Mesenchymal stem cell (in vitro differentiated cells and primary cell): ENCODE measurements around the gene WSCD2.

Experiments
- DNase-seq: peaks from one replicate; pipeline ENCODE4 v3.0.0-alpha.2; 2013
- H2AFZ ChIP-seq: one replicate; pipeline ENCODE4 v1.6.1; 2013; ENCODE audit warnings: low read depth, mild to moderate bottlenecking, control low read depth, inconsistent platforms, low read length, moderate library complexity
- H2AK5ac ChIP-seq: 2 replicates; pipeline ENCODE4 v1.6.1; 2013; ENCODE audit warnings: low read length, moderate library complexity, mild to moderate bottlenecking, inconsistent platforms; ENCODE audit not compliant: severe bottlenecking
- H2BK120ac ChIP-seq: one replicate; pipeline ENCODE4 v1.6.1; 2013; ENCODE audit warnings: low read depth, mild to moderate bottlenecking, inconsistent platforms, low read length, moderate library complexity
- H2BK12ac ChIP-seq, 2 experiments: one replicate each; pipeline ENCODE4 v1.6.1; 2013; ENCODE audit warnings: inconsistent platforms in 2 of 2, low read length in 2 of 2, mild to moderate bottlenecking in 2 of 2, moderate library complexity in 2 of 2, control low read depth in 1 of 2
- H2BK15ac ChIP-seq: one replicate; pipeline ENCODE4 v1.6.1; 2013; ENCODE audit warnings: mild to moderate bottlenecking, low read depth, inconsistent platforms; ENCODE audit not compliant: poor library complexity, severe bottlenecking
- H2BK5ac ChIP-seq: 2 replicates; pipeline ENCODE4 v1.6.1; 2013; ENCODE audit warnings: low read depth, mild to moderate bottlenecking, low read length, control low read depth, inconsistent platforms; ENCODE audit not compliant: poor library complexity, severe bottlenecking
- H3K14ac ChIP-seq, 2 experiments: one replicate each; pipeline ENCODE4 v1.6.1; 2013; ENCODE audit warnings: inconsistent platforms in 2 of 2, low read length in 2 of 2, control low read depth in 1 of 2, mild to moderate bottlenecking in 1 of 2, moderate library complexity in 1 of 2
- H3K18ac ChIP-seq, 2 experiments: one replicate each; pipeline ENCODE4 v1.6.1; 2013; ENCODE audit warnings: inconsistent platforms in 2 of 2, low read length in 2 of 2, control low read depth in 1 of 2, low read depth in 1 of 2, mild to moderate bottlenecking in 1 of 2
- H3K23ac ChIP-seq, 2 experiments: one replicate each; pipeline ENCODE4 v1.6.1; 2013; ENCODE audit warnings: inconsistent platforms in 2 of 2, low read length in 2 of 2, mild to moderate bottlenecking in 2 of 2, moderate library complexity in 2 of 2, control low read depth in 1 of 2
- H3K27ac ChIP-seq: 2 replicates; pipeline ENCODE4 v1.5.1; 2013; ENCODE audit warnings: mild to moderate bottlenecking, moderate library complexity, low read length, control low read depth, inconsistent platforms; ENCODE audit not compliant: poor library complexity, severe bottlenecking
- H3K27me3 ChIP-seq, 2 experiments: 2 replicates each; pipeline versions ENCODE4 v1.6.1 to v1.7.0; 2013; ENCODE audit warnings: low read length in 2 of 2, mild to moderate bottlenecking in 2 of 2, moderate library complexity in 2 of 2, control low read depth in 1 of 2, inconsistent platforms in 1 of 2; ENCODE audit not compliant: control insufficient read depth in 1 of 2, insufficient read depth in 1 of 2
- H3K36me3 ChIP-seq, 2 experiments: 2 replicates each; pipeline versions ENCODE4 v1.6.1 to v1.7.0; 2013; ENCODE audit warnings: low read length in 2 of 2, control low read depth in 1 of 2, inconsistent platforms in 1 of 2, low read depth in 1 of 2, mild to moderate bottlenecking in 1 of 2; ENCODE audit not compliant: insufficient read depth in 2 of 2, control insufficient read depth in 1 of 2
- H3K4ac ChIP-seq, 2 experiments: one replicate each; pipeline ENCODE4 v1.6.1; 2013; ENCODE audit warnings: inconsistent platforms in 2 of 2, low read length in 2 of 2, mild to moderate bottlenecking in 2 of 2, moderate library complexity in 2 of 2, control low read depth in 1 of 2, low read depth in 1 of 2
- H3K4me1 ChIP-seq: 2 replicates; pipeline ENCODE4 v1.6.1; 2013; ENCODE audit warnings: low read depth, low read length, control low read depth; ENCODE audit not compliant: control insufficient read depth, insufficient read depth
- H3K4me2 ChIP-seq: 2 replicates; pipeline ENCODE4 v1.6.1; 2013; ENCODE audit warnings: low read length, mild to moderate bottlenecking, inconsistent platforms; ENCODE audit not compliant: poor library complexity, severe bottlenecking
- H3K4me3 ChIP-seq, 2 experiments: 2 replicates each; pipeline versions ENCODE4 v1.5.1 to v1.7.0; 2013; ENCODE audit warnings: low read length in 2 of 2, mild to moderate bottlenecking in 2 of 2, control low read depth in 1 of 2, low read depth in 1 of 2; ENCODE audit not compliant: insufficient read depth in 1 of 2
- H3K79me1 ChIP-seq: replicated peaks from 2 replicates; pipeline ENCODE4 v1.6.1; 2013; ENCODE audit warnings: mild to moderate bottlenecking, control low read depth, low read length, inconsistent platforms; ENCODE audit not compliant: poor library complexity, severe bottlenecking
- H3K9ac ChIP-seq: 2 replicates; pipeline ENCODE4 v1.7.0; 2013; ENCODE audit warnings: mild to moderate bottlenecking, low read length, moderate library complexity
- H3K9me3 ChIP-seq: 2 replicates; pipeline ENCODE4 v1.7.0; 2013; ENCODE audit warnings: mild to moderate bottlenecking, low read length; ENCODE audit not compliant: control insufficient read depth
- H4K8ac ChIP-seq: one replicate; pipeline ENCODE4 v1.6.1; 2013; ENCODE audit warnings: inconsistent platforms, mild to moderate bottlenecking, low read length, moderate library complexity
- H4K91ac ChIP-seq: one replicate; pipeline ENCODE4 v1.6.1; 2013; ENCODE audit warnings: mild to moderate bottlenecking, low read length, inconsistent platforms
- WGBS: methylation state at CpG from one replicate; pipeline ENCODE4 v1.1.7; 2013; ENCODE audit warnings: mixed read lengths; 5-methylcytosine and 5-hydroxymethylcytosine counted together

Gene WSCD2

DNA sequence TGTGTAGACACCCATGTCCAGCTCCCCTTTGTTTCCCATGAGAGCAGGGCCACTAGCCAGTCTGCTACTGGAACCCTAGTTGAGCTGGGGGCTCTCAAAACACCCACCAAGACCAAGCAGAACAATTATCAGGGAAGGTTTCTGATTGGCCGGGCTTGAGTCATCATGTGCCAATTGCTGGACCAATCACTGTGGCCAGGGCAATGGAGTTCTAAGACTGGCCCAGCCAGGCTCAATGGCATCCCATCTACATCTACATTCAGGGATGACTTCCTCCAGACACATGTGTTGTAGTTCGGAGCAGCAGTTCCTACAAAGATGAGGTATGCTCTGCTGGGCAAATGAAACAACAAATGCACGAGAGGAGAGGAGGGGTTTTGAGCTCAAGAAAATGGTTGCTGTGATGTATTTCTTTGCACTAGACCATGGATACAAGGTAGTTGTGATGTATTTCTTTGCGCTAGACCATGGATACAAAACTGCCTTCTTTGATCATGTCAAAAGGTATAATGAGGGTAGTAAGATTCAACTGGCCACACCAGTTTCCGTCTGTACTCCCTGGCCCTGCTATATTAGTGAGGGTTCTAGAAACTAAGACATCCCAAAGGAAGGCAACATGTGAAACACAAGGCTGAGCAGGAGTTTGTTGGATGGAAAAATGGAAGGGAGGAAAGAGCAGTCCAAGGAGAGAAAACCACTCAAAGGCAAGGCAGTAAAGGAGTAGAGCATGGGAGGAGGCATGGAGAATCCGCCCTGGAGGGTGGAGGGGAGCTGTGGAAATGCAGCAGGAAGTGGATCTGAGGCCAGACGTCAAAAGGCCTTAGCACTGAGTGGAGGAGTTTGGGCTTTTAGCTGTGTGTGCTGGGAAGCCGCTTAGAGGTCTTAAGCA is 8.9 kb upstream of the WSCD2 start:
- Histone ChIP-seq H4K91ac (no peak overlapping the region), H3K4me1 (no peaks in the 10 kb centered on the region), H2AK5ac (no peak overlapping the region), H3K4me2 (no peak overlapping the region), H3K36me3 (no peaks in the 10 kb centered on the region), H4K8ac (no peak overlapping the region), H3K4ac (no peak overlapping the region), H2BK15ac (no peak overlapping the region), H3K9me3 (no peaks in the 10 kb centered on the region), H3K79me1 (no peaks in the 10 kb centered on the region), H2BK12ac (no peak overlapping the region), H3K27me3 (peaks cover 4 to 34% of the 10 kb centered on the region in 2 experiments), H3K23ac (no peak overlapping the region), H3K27ac (no peak overlapping the region), H3K4me3 (no peak overlapping the region), H3K14ac (no peak overlapping the region), H2AFZ (no peak overlapping the region), H2BK5ac (no peak overlapping the region), H3K18ac (no peak overlapping the region), H2BK120ac (no peak overlapping the region), H3K9ac (no peak overlapping the region)
- no peak for DNase-seq
- 72% methylated on average over 8 of the region's 8 CpGs for WGBS

DNA sequence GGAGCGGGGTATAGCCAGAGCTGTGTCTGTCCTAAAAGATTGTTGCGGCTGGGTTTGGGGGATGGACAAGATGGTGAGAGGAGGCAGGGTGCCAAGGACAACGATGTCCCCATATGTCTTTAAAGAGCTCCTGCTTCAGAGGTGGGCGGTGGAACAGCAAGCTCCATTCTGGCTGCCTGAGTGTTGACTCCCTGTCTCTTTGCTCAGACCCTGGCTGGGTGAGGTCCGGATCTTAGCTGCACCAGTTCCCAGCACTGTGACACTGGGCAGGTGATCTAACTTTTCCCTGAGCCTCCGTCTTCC is 8.3 kb upstream of the WSCD2 start:
- Histone ChIP-seq H3K4me1 (no peaks in the 10 kb centered on the region), H2BK120ac (no peak overlapping the region), H4K91ac (no peak overlapping the region), H2BK5ac (no peak overlapping the region), H3K4me2 (no peak overlapping the region), H3K4ac (no peak overlapping the region), H3K27ac (no peak overlapping the region), H2BK12ac (no peak overlapping the region), H2BK15ac (no peak overlapping the region), H3K23ac (no peak overlapping the region), H3K27me3 (peaks cover 4 to 33% of the 10 kb centered on the region in 2 experiments), H3K18ac (no peak overlapping the region), H3K9ac (no peak overlapping the region), H2AK5ac (no peak overlapping the region), H3K9me3 (no peaks in the 10 kb centered on the region), H4K8ac (no peak overlapping the region), H3K14ac (no peak overlapping the region), H2AFZ (no peak overlapping the region), H3K79me1 (no peaks in the 10 kb centered on the region), H3K36me3 (no peaks in the 10 kb centered on the region), H3K4me3 (no peak overlapping the region)
- DNase-seq: no peak
- WGBS: 91% methylated on average over 6 of the region's 6 CpGs

DNA sequence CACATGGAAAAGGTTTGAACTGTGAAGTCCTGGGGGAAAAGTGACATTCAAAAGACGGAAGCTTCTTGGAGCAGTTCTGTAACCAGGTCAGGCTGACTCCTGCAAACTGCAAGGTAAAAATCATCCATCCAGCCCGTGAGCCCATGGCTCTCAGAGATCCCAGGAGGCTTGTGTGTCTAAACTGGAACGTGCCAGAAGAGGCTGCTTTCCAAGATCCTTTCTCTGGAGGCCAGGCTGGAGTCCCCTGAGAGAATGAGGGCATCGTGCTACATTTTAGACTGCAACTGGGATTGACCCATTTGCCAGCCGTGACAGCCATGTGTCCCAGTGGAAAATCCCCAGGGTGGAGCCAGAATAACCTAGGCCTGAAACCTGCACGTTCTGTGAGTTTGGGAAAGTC is 7.8 kb upstream of the WSCD2 start:
- H3K4ac ChIP-seq: no peak overlapping the region
- peaks cover 1 to 35% of the 10 kb centered on the region in 2 experiments for H3K27me3 ChIP-seq
- no peak overlapping the region for H4K91ac ChIP-seq
- H3K4me3 ChIP-seq: no peak overlapping the region
- no peak overlapping the region for H3K27ac ChIP-seq
- no peak overlapping the region for H4K8ac ChIP-seq
- H2BK15ac ChIP-seq: no peak overlapping the region
- no peak for DNase-seq
- no peak overlapping the region for H2BK120ac ChIP-seq
- no peak overlapping the region for H2BK5ac ChIP-seq
- H2BK12ac ChIP-seq: no peak overlapping the region
- no peaks in the 10 kb centered on the region for H3K4me1 ChIP-seq
- H3K9ac ChIP-seq: no peak overlapping the region
- no peak overlapping the region for H3K14ac ChIP-seq
- no peak overlapping the region for H3K23ac ChIP-seq
- WGBS: 59% methylated on average over 6 of the region's 6 CpGs
- no peak overlapping the region for H2AFZ ChIP-seq
- no peaks in the 10 kb centered on the region for H3K9me3 ChIP-seq
- no peak overlapping the region for H3K18ac ChIP-seq
- H3K36me3 ChIP-seq: no peaks in the 10 kb centered on the region
- no peak overlapping the region for H2AK5ac ChIP-seq
- no peak overlapping the region for H3K4me2 ChIP-seq
- H3K79me1 ChIP-seq: no peaks in the 10 kb centered on the region

DNA sequence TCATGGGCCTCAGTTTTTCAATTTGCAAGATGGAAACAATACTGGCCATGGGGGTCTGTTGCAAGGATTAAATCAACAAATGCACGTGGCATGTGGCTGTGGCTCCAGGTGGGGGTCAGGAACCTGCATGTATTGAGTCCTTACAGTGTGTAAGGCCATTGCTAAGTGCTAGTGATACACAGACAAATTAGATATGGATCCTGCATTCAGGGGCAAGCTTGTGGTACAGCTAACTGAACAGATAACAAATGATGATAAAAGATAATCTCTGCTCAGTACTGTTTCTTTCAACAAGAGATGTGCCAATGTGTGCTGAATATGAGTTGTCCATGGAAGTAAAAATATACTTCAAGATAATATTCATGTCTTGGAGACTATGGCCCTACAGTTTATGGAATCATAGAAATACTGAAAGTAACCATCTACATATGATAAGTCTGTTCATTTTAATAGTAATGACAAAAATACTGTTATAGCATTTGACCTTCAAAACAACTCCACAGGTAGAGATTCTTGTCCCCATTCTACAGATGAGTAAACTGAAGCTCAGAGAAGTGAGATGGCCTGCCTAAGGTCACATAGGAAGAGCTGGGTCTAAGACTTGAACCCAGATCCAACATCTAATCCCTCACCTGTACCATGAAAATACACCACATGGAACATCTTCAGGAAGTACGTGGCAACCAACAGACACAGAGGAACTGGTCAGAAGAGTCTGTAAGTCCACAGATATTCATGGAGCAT is 7.2 kb upstream of the WSCD2 start:
- Histone ChIP-seq H3K9me3 (no peaks in the 10 kb centered on the region), H3K4me1 (no peaks in the 10 kb centered on the region), H3K9ac (no peak overlapping the region), H3K4ac (no peak overlapping the region), H3K79me1 (no peaks in the 10 kb centered on the region), H4K8ac (no peak overlapping the region), H2BK5ac (no peak overlapping the region), H3K27ac (no peak overlapping the region), H2BK15ac (no peak overlapping the region), H2BK12ac (no peak overlapping the region), H2AFZ (no peak overlapping the region), H3K4me2 (no peak overlapping the region), H3K23ac (no peak overlapping the region), H2AK5ac (no peak overlapping the region), H3K27me3 (peaks cover under 1 to 39% of the 10 kb centered on the region in 2 experiments), H2BK120ac (no peak overlapping the region), H3K36me3 (no peaks in the 10 kb centered on the region), H3K4me3 (no peak overlapping the region), H4K91ac (no peak overlapping the region), H3K14ac (no peak overlapping the region), H3K18ac (no peak overlapping the region)
- WGBS: 45% methylated on average over 2 of the region's 2 CpGs
- DNase-seq: no peak
